Measurements from ENCODE around the gene TEPSIN.

The TEPSIN gene

DNA sequence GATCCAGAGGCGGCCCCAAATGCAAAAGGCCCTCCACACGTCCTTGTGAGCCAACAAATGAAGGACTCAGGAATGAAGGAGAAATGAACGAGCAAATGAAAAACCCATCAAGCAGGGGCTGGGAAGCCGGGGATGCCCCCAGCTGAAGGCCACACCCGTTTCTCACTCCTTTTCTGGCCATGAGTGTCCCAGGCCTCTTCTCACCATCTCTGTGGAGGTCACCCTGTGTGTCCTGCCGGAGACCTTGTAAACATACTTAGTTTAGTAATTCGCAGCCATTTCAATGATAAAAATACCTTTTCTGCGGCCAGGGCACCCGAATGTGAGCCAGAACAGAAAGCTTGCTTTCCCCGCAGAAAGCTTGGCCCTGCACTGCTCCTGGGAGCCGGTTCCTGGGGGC, 51.7 kb downstream of the TEPSIN start:
- Histone ChIP-seq H3K9me3 (ENCODE audit: insufficient read depth, low read length) (no peaks in the 10 kb centered on the region), H3K27ac (ENCODE audit: low read depth, low read length) (no peak overlapping the region), H2AFZ (ENCODE audit: low read depth, low read length, severe bottlenecking) (no peak overlapping the region), H3K9me2 (replicated peaks; ENCODE audit: insufficient read depth, low read length) (no peaks in the 10 kb centered on the region), H3K4me2 (ENCODE audit: low read depth, low read length, poor library complexity, severe bottlenecking) (no peak overlapping the region), H4K20me1 (ENCODE audit: low read depth, low read length) (no peaks in the 10 kb centered on the region), H3F3A (ENCODE audit: insufficient read depth) (no peaks in the 10 kb centered on the region), H3K9ac (ENCODE audit: low read length) (no peak overlapping the region), H3K79me2 (ENCODE audit: insufficient read depth, low read length) (no peaks in the 10 kb centered on the region), H3K36me3 (ENCODE audit: low read length) (no peaks in the 10 kb centered on the region), H3K4me3 (ENCODE audit: insufficient read depth, low read length, poor library complexity, severe bottlenecking) (no peak overlapping the region), H3K27me3 (ENCODE audit: low read length) (no peaks in the 10 kb centered on the region)
- no peak for TF ChIP-seq EZH2phosphoT487 (conservative IDR thresholded peaks at IDR 0.05; ENCODE audit: low read length)
- TF ChIP-seq, protein P1, sequence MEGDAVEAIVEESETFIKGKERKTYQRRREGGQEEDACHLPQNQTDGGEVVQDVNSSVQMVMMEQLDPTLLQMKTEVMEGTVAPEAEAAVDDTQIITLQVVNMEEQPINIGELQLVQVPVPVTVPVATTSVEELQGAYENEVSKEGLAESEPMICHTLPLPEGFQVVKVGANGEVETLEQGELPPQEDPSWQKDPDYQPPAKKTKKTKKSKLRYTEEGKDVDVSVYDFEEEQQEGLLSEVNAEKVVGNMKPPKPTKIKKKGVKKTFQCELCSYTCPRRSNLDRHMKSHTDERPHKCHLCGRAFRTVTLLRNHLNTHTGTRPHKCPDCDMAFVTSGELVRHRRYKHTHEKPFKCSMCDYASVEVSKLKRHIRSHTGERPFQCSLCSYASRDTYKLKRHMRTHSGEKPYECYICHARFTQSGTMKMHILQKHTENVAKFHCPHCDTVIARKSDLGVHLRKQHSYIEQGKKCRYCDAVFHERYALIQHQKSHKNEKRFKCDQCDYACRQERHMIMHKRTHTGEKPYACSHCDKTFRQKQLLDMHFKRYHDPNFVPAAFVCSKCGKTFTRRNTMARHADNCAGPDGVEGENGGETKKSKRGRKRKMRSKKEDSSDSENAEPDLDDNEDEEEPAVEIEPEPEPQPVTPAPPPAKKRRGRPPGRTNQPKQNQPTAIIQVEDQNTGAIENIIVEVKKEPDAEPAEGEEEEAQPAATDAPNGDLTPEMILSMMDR (IDR thresholded peaks at IDR 0.05; ENCODE audit: insufficient read depth, low read length, poor library complexity, severe bottlenecking): no peak

DNA sequence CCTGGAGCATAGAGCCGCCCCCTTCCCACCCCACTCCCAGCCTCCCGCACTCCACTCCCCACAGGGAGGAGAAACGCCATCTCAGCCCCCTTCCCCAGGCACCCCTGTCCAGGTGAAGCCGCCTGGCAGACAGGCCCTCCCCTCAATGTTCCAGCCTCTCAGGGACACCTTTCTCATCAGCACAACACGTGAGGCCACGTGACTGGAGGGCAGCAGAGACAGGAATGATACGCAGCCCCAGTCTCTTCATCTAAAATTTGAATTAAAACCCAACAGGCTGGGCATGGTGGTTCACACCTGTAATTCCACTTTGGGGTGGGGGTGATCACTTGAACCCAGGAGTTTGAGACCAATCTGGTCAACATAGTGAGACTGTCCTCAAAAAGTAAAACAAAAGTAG, 52.7 kb downstream of the TEPSIN start:
- Histone ChIP-seq H4K20me1 (ENCODE audit: low read depth, low read length) (no peaks in the 10 kb centered on the region), H3K27me3 (ENCODE audit: low read length) (no peaks in the 10 kb centered on the region), H3K79me2 (ENCODE audit: insufficient read depth, low read length) (no peaks in the 10 kb centered on the region), H3K27ac (ENCODE audit: low read depth, low read length) (no peak overlapping the region), H3K36me3 (ENCODE audit: low read length) (no peaks in the 10 kb centered on the region), H3K9ac (ENCODE audit: low read length) (no peak overlapping the region), H3F3A (ENCODE audit: insufficient read depth) (no peaks in the 10 kb centered on the region), H3K9me3 (ENCODE audit: insufficient read depth, low read length) (no peaks in the 10 kb centered on the region), H3K4me3 (ENCODE audit: insufficient read depth, low read length, poor library complexity, severe bottlenecking) (no peak overlapping the region), H3K9me2 (replicated peaks; ENCODE audit: insufficient read depth, low read length) (no peaks in the 10 kb centered on the region), H2AFZ (ENCODE audit: low read depth, low read length, severe bottlenecking) (no peak overlapping the region), H3K4me2 (ENCODE audit: low read depth, low read length, poor library complexity, severe bottlenecking) (no peak overlapping the region)
- TF ChIP-seq, protein P1 (IDR thresholded peaks at IDR 0.05; ENCODE audit: insufficient read depth, low read length, poor library complexity, severe bottlenecking): no peak
- TF ChIP-seq EZH2phosphoT487 (conservative IDR thresholded peaks at IDR 0.05; ENCODE audit: low read length): no peak

- H2AFZ ChIP-seq (ENCODE audit: low read depth, low read length, severe bottlenecking): no peak overlapping the region
- no peak overlapping the region for H3K4me3 ChIP-seq (ENCODE audit: insufficient read depth, low read length, poor library complexity, severe bottlenecking)
- H3K9me3 ChIP-seq (ENCODE audit: insufficient read depth, low read length): no peaks in the 10 kb centered on the region
- no peak overlapping the region for H3K4me2 ChIP-seq (ENCODE audit: low read depth, low read length, poor library complexity, severe bottlenecking)
- no peak for TF ChIP-seq EZH2phosphoT487 (conservative IDR thresholded peaks at IDR 0.05; ENCODE audit: low read length)
- TF ChIP-seq, protein P1 (IDR thresholded peaks at IDR 0.05; ENCODE audit: insufficient read depth, low read length, poor library complexity, severe bottlenecking): no peak
- H3K36me3 ChIP-seq (ENCODE audit: low read length): no peaks in the 10 kb centered on the region
- H3K9me2 ChIP-seq (replicated peaks; ENCODE audit: insufficient read depth, low read length): no peaks in the 10 kb centered on the region
- H4K20me1 ChIP-seq (ENCODE audit: low read depth, low read length): no peaks in the 10 kb centered on the region
- no peaks in the 10 kb centered on the region for H3K27me3 ChIP-seq (ENCODE audit: low read length)
- no peak overlapping the region for H3K9ac ChIP-seq (ENCODE audit: low read length)
- no peak overlapping the region for H3K27ac ChIP-seq (ENCODE audit: low read depth, low read length)
- H3K79me2 ChIP-seq (ENCODE audit: insufficient read depth, low read length): no peaks in the 10 kb centered on the region
- no peaks in the 10 kb centered on the region for H3F3A ChIP-seq (ENCODE audit: insufficient read depth)
These were observed 54.3 kb downstream of the TEPSIN start for GRCh38 chr17:81184555-81184954.
